ENCODE results near the gene MCCC1.
"Not testable (repeated sequence)": the region's sequence is repeated elsewhere in the genome, so short reads cannot be mapped to it uniquely, and the experiment has no call there.

Gene MCCC1

GRCh38 chr3:183018421-183019192 is 80.7 kb downstream of the MCCC1 start:
- peaks cover 48% of the 10 kb centered on the region for H3K36me3 Mint-ChIP-seq (ENCODE audit: insufficient read depth)
- H3K27ac Mint-ChIP-seq, result no peak overlapping the region
- H3K27me3 Mint-ChIP-seq, result no peaks in the 10 kb centered on the region
- no peaks in the 10 kb centered on the region for H3K4me1 Mint-ChIP-seq (ENCODE audit: low read depth in 2 of 2)
- no peak overlapping the region for H3K4me3 Mint-ChIP-seq
- ATAC-seq (replicated peaks) (no peak), DNase-seq (no peak)
- no peaks in the 10 kb centered on the region for H3K9me3 Mint-ChIP-seq

GRCh38 chr3:183015185-183015584 is 84.1 kb downstream of the MCCC1 start:
- no peak for ATAC-seq (replicated peaks)
- no peak for DNase-seq
- no peak overlapping the region for H3K4me3 Mint-ChIP-seq
- no peak overlapping the region for H3K27ac Mint-ChIP-seq
- H3K27me3 Mint-ChIP-seq, result no peaks in the 10 kb centered on the region
- no peaks in the 10 kb centered on the region for H3K4me1 Mint-ChIP-seq (ENCODE audit: low read depth in 2 of 2)
- H3K36me3 Mint-ChIP-seq (ENCODE audit: insufficient read depth), result peaks cover 24% of the 10 kb centered on the region
- H3K9me3 Mint-ChIP-seq, result no peaks in the 10 kb centered on the region

- no peak overlapping the region for H3K4me3 Mint-ChIP-seq
- no peak overlapping the region for H3K27ac Mint-ChIP-seq
- peaks cover 16% of the 10 kb centered on the region for H3K36me3 Mint-ChIP-seq (ENCODE audit: insufficient read depth)
- no peaks in the 10 kb centered on the region for H3K27me3 Mint-ChIP-seq
- no peaks in the 10 kb centered on the region for H3K9me3 Mint-ChIP-seq
- H3K4me1 Mint-ChIP-seq (ENCODE audit: low read depth in 2 of 2), result no peaks in the 10 kb centered on the region
- ATAC-seq (replicated peaks) (no peak), DNase-seq (no peak)
These were observed 85.4 kb downstream of the MCCC1 start for GRCh38 chr3:183013856-183014255.

- Mint-ChIP-seq H3K36me3 (ENCODE audit: insufficient read depth) (peaks cover 16% of the 10 kb centered on the region), H3K4me1 (ENCODE audit: low read depth in 2 of 2) (no peaks in the 10 kb centered on the region), H3K27me3 (no peaks in the 10 kb centered on the region), H3K9me3 (no peaks in the 10 kb centered on the region), H3K27ac (no peak overlapping the region), H3K4me3 (no peak overlapping the region)
- no peak for DNase-seq
- ATAC-seq (replicated peaks), result no peak
These were observed 86.2 kb downstream of the MCCC1 start for GRCh38 chr3:183013074-183013473.

GRCh38 chr3:183008800-183009199 is 90.5 kb downstream of the MCCC1 start:
- Mint-ChIP-seq H3K36me3 (ENCODE audit: insufficient read depth) (peaks cover 3% of the 10 kb centered on the region), H3K4me3 (no peak overlapping the region), H3K27ac (peak overlapping the region in 1 of 2 donors; percentile 52), H3K4me1 (ENCODE audit: low read depth in 2 of 2) (no peaks in the 10 kb centered on the region), H3K9me3 (no peaks in the 10 kb centered on the region), H3K27me3 (no peaks in the 10 kb centered on the region)
- ATAC-seq (replicated peaks) (no peak), DNase-seq (no peak)

- DNase-seq (no peak), ATAC-seq (replicated peaks) (no peak)
- Mint-ChIP-seq H3K9me3 (no peaks in the 10 kb centered on the region), H3K27ac (no peak overlapping the region), H3K36me3 (ENCODE audit: insufficient read depth) (peaks cover 3% of the 10 kb centered on the region), H3K4me3 (no peak overlapping the region), H3K27me3 (no peaks in the 10 kb centered on the region), H3K4me1 (ENCODE audit: low read depth in 2 of 2) (no peaks in the 10 kb centered on the region)
These were observed 91.0 kb downstream of the MCCC1 start for GRCh38 chr3:183008303-183008702.

- peaks cover 0 to under 1% of the 10 kb centered on the region in 2 donors for H3K27me3 Mint-ChIP-seq
- no peak for ATAC-seq (replicated peaks)
- no peaks in the 10 kb centered on the region for H3K9me3 Mint-ChIP-seq
- no peak overlapping the region for H3K4me3 Mint-ChIP-seq
- no peak for DNase-seq
- H3K36me3 Mint-ChIP-seq (ENCODE audit: insufficient read depth), result peaks cover 3% of the 10 kb centered on the region
- no peaks in the 10 kb centered on the region for H3K4me1 Mint-ChIP-seq (ENCODE audit: low read depth in 2 of 2)
- H3K27ac Mint-ChIP-seq, result no peak overlapping the region
These were observed 92.8 kb downstream of the MCCC1 start for GRCh38 chr3:183006396-183007002.

- H3K27me3 Mint-ChIP-seq, result peaks cover 0 to 9% of the 10 kb centered on the region in 2 donors
These were observed 99.5 kb downstream of the MCCC1 start for GRCh38 chr3:182999767-183000166.

GRCh38 chr3:182993486-182994201 is 105.7 kb downstream of the MCCC1 start:
- H3K36me3 Mint-ChIP-seq (ENCODE audit: insufficient read depth); H3K4me3 Mint-ChIP-seq; H3K27me3 Mint-ChIP-seq; DNase-seq; ATAC-seq (replicated peaks); H3K9me3 Mint-ChIP-seq; H3K27ac Mint-ChIP-seq: not testable (repeated sequence)
- peaks cover 0 to 12% of the 10 kb centered on the region in 2 donors for H3K4me1 Mint-ChIP-seq (ENCODE audit: low read depth in 2 of 2)

More at GRCh38 chr3:182999767-183000166, 99.5 kb downstream of the MCCC1 start:
- Mint-ChIP-seq H3K36me3 (ENCODE audit: insufficient read depth) (no peaks in the 10 kb centered on the region), H3K4me1 (ENCODE audit: low read depth in 2 of 2) (no peaks in the 10 kb centered on the region), H3K4me3 (no peak overlapping the region), H3K27ac (no peak overlapping the region), H3K9me3 (no peaks in the 10 kb centered on the region)
- ATAC-seq (replicated peaks) (no peak), DNase-seq (no peak)

- DNase-seq, result no peak
- no peak for ATAC-seq (replicated peaks)
- Mint-ChIP-seq H3K9me3 (peaks cover 4 to 7% of the 10 kb centered on the region in 2 donors), H3K4me3 (no peak overlapping the region), H3K27ac (peak overlapping the region in 1 of 2 donors; percentile 57), H3K36me3 (ENCODE audit: insufficient read depth) (peaks cover 3% of the 10 kb centered on the region), H3K27me3 (no peaks in the 10 kb centered on the region), H3K4me1 (ENCODE audit: low read depth in 2 of 2) (peaks cover 0 to 12% of the 10 kb centered on the region in 2 donors)
These were observed 109.7 kb downstream of the MCCC1 start for GRCh38 chr3:182989566-182989965.

- DNase-seq (no peak), ATAC-seq (replicated peaks) (no peak)
- Mint-ChIP-seq H3K4me1 (ENCODE audit: low read depth in 2 of 2) (peaks cover 0 to 4% of the 10 kb centered on the region in 2 donors), H3K27ac (no peak overlapping the region), H3K27me3 (no peaks in the 10 kb centered on the region), H3K4me3 (no peak overlapping the region), H3K9me3 (no peaks in the 10 kb centered on the region), H3K36me3 (ENCODE audit: insufficient read depth) (peaks cover 2% of the 10 kb centered on the region)
These were observed 113.3 kb downstream of the MCCC1 start for GRCh38 chr3:182986021-182986420.

GRCh38 chr3:182983876-182984275 is 115.4 kb downstream of the MCCC1 start:
- H3K27me3 Mint-ChIP-seq, result no peaks in the 10 kb centered on the region
- H3K9me3 Mint-ChIP-seq, result no peaks in the 10 kb centered on the region
- no peak overlapping the region for H3K27ac Mint-ChIP-seq
- H3K4me3 Mint-ChIP-seq, result no peak overlapping the region
- H3K36me3 Mint-ChIP-seq (ENCODE audit: insufficient read depth), result peaks cover 15% of the 10 kb centered on the region
- ATAC-seq (replicated peaks) (no peak), DNase-seq (no peak)
- H3K4me1 Mint-ChIP-seq (ENCODE audit: low read depth in 2 of 2), result peaks cover 9 to 15% of the 10 kb centered on the region in 2 donors

GRCh38 chr3:182981038-182981380 is 118.3 kb downstream of the MCCC1 start:
- ATAC-seq (replicated peaks), result no peak
- H3K4me1 Mint-ChIP-seq (ENCODE audit: low read depth in 2 of 2), result peaks cover 22 to 26% of the 10 kb centered on the region in 2 donors

More at GRCh38 chr3:182981038-182981380, 118.3 kb downstream of the MCCC1 start:
- Mint-ChIP-seq H3K4me3 (peak overlapping the region; percentile 87 to 93), H3K9me3 (no peaks in the 10 kb centered on the region), H3K36me3 (ENCODE audit: insufficient read depth) (peaks cover 15% of the 10 kb centered on the region), H3K27me3 (no peaks in the 10 kb centered on the region), H3K27ac (peak overlapping the region; percentile 84 to 85)
- DNase-seq, result no peak
